Neural cell (in vitro differentiated cells): ENCODE results near the gene TRIO. TPM values are rescaled to one million over a fixed set of nuclear protein-coding genes. Genes with fewer than 3 reads are reported as not detected.

Source experiments
- H2AFZ ChIP-seq: fragments of 200-600, 300-800 bp; sonication (generic), shearing (Covaris generic); 2 replicates; pipeline ENCODE4 v1.6.0; 2014; ENCODE audit warnings: low read depth, mild to moderate bottlenecking, antibody characterized with exemption, low read length, moderate library complexity
- H3F3A ChIP-seq: fragments of 200-600 bp; shearing (Covaris generic); 2 replicates; pipeline ENCODE4 v1.6.1; 2016; ENCODE audit warnings: mild to moderate bottlenecking, moderate library complexity, mixed read lengths, antibody characterized with exemption, low read length; ENCODE audit not compliant: insufficient read depth, poor library complexity, severe bottlenecking
- H3K27ac ChIP-seq: fragments of 200-600, 300-800 bp; sonication (generic), shearing (Covaris generic); 2 replicates; pipeline ENCODE4 v1.5.1; 2014; ENCODE audit warnings: mild to moderate bottlenecking, low read length, moderate library complexity
- H3K27me3 ChIP-seq: fragments of 300-800, 200-600 bp; sonication (generic), shearing (Covaris generic); 2 replicates; pipeline ENCODE4 v1.6.0; 2014; ENCODE audit warnings: mild to moderate bottlenecking, low read depth, low read length, moderate library complexity; ENCODE audit not compliant: insufficient read depth
- H3K36me3 ChIP-seq: fragments of 300-800, 200-600 bp; sonication (generic), shearing (Covaris generic); 2 replicates; pipeline ENCODE4 v1.5.1; 2014; ENCODE audit warnings: mild to moderate bottlenecking, antibody characterized with exemption, low read length, moderate library complexity; ENCODE audit not compliant: insufficient read depth
- H3K4me2 ChIP-seq: fragments of 300-800, 200-600 bp; sonication (generic), shearing (Covaris generic); 2 replicates; pipeline ENCODE4 v1.6.0; 2014; ENCODE audit warnings: mild to moderate bottlenecking, low read length
- H3K4me3 ChIP-seq: fragments of 300-800, 200-600 bp; sonication (generic), shearing (Covaris generic); 2 replicates; pipeline ENCODE4 v1.5.1; 2014; ENCODE audit warnings: mild to moderate bottlenecking, low read length, moderate library complexity
- H3K79me2 ChIP-seq: fragments of 200-600 bp; shearing (Covaris generic); replicated peaks from 2 replicates; pipeline ENCODE4 v1.6.0; 2014; ENCODE audit warnings: mild to moderate bottlenecking, low read length, moderate library complexity; ENCODE audit not compliant: insufficient read depth
- H3K9ac ChIP-seq: fragments of 300-800, 200-600 bp; sonication (generic), shearing (Covaris generic); 2 replicates; pipeline ENCODE4 v1.6.1; 2016; ENCODE audit warnings: mild to moderate bottlenecking, low read length, mixed read lengths
- H3K9me2 ChIP-seq: fragments of 200-600 bp; shearing (Covaris generic); 2 replicates; pipeline ENCODE4 v1.6.1; 2016; ENCODE audit warnings: mild to moderate bottlenecking, low read length, mixed read lengths; ENCODE audit not compliant: insufficient read depth
- H3K9me3 ChIP-seq: fragments of 200-600, 300-800 bp; sonication (generic), shearing (Covaris generic); 2 replicates; pipeline ENCODE4 v1.6.1; 2016; ENCODE audit warnings: mild to moderate bottlenecking, mixed run types, low read length, moderate library complexity, mixed read lengths
- H4K20me1 ChIP-seq: fragments of 200-600 bp; shearing (Covaris generic); 2 replicates; pipeline ENCODE4 v1.6.1; 2016; ENCODE audit warnings: mild to moderate bottlenecking, mixed run types; ENCODE audit not compliant: insufficient read depth
- EP300 ChIP-seq: fragments of 450-650 bp; conservative IDR thresholded peaks from 2 replicates; pipeline ENCODE4 v1.6.1; 2014; ENCODE audit warnings: antibody characterized with exemption, mild to moderate bottlenecking, moderate library complexity; ENCODE audit not compliant: poor library complexity, severe bottlenecking
- EZH2 ChIP-seq: fragments of 200-600, 300-800 bp; shearing (Covaris generic), sonication (generic); IDR thresholded peaks from 2 replicates; pipeline ENCODE4 v1.6.1; 2014; ENCODE audit warnings: antibody characterized with exemption, low read length, borderline replicate concordance, mild to moderate bottlenecking; ENCODE audit not compliant: insufficient read depth, poor library complexity, severe bottlenecking
- MXI1 ChIP-seq: fragments of 450-650 bp; conservative IDR thresholded peaks from 2 replicates; pipeline ENCODE4 v1.6.1; 2014; ENCODE audit warnings: antibody characterized with exemption, mild to moderate bottlenecking; ENCODE audit not compliant: poor library complexity, severe bottlenecking
- POLR2AphosphoS5 ChIP-seq: IDR thresholded peaks from 2 replicates; pipeline ENCODE4 v1.6.1; 2012
- RAD21 ChIP-seq: fragments of 450-650 bp; conservative IDR thresholded peaks from 2 replicates; pipeline ENCODE4 v1.6.1; 2014; ENCODE audit warnings: antibody characterized with exemption, mild to moderate bottlenecking, moderate library complexity
- SMC3 ChIP-seq: fragments of 450-650 bp; conservative IDR thresholded peaks from 2 replicates; pipeline ENCODE4 v1.6.1; 2014; ENCODE audit warnings: antibody characterized with exemption, mild to moderate bottlenecking, moderate library complexity; ENCODE audit not compliant: poor library complexity
- TAF1 ChIP-seq: IDR thresholded peaks from 2 replicates; pipeline ENCODE4 v1.6.1; 2012; ENCODE audit warnings: low read depth
- polyA plus RNA-seq: library from polyadenylated mRNA; depleted of rRNA; stranded (reverse); fragments of >200 nt; gene quantifications from 2 replicates; pipeline ENCODE4 v1.2.3, GENCODE V29; 2014
- TF ChIP-seq, protein P1 (sequence below): fragments of 450-650 bp; IDR thresholded peaks from 2 replicates; pipeline ENCODE4 v1.5.1; 2014; ENCODE audit warnings: antibody characterized with exemption, mild to moderate bottlenecking, moderate library complexity; ENCODE audit not compliant: poor library complexity, severe bottlenecking
- TF ChIP-seq, protein P2 (sequence below): IDR thresholded peaks from 2 replicates; pipeline ENCODE4 v1.6.1; 2012; ENCODE audit warnings: borderline replicate concordance

The TRIO gene
- polyA plus RNA-seq, 1 donor from 2014 or later, result 168 TPM

DNA sequence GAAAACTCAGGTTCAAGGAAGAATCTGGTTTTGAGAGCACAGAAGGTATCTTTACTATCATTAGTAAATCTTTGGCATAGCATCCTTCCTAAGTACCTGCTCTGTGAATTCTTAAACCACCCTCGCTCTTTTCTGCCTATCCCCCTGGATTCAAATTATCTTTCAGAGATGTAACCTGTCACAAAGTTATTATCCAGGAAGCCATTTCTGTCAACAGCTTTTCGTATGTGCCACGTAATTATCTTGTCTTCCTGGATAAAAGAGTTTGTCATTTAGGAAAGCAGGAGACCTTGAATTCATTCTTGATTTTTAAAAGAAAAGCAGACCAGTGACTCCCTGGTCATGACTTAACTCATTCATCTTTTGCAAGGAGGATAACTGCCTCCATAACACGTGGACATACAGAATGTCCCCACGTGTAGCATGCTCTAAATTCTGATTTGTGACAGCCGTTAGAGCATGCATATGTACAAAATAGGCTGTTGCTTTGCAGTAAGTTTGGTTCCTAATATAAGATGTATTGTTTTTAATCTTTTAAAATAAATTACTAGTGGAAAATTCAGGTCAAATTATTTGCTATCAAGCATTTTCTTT lies 189.0 kb downstream of the TRIO start:
- Histone ChIP-seq H2AFZ (no peak overlapping the region), H3K79me2 (no peaks in the 10 kb centered on the region), H3K4me2 (peak overlapping the region; percentile 13), H3K9me2 (no peaks in the 10 kb centered on the region), H4K20me1 (no peaks in the 10 kb centered on the region), H3K9ac (no peak overlapping the region), H3K36me3 (peaks cover 9% of the 10 kb centered on the region), H3K27ac (peak overlapping the region; percentile 51), H3F3A (peaks cover 4% of the 10 kb centered on the region), H3K9me3 (no peaks in the 10 kb centered on the region), H3K4me3 (peak overlapping the region; percentile 32), H3K27me3 (no peaks in the 10 kb centered on the region)
- TF ChIP-seq EZH2 (no peak), POLR2AphosphoS5 (peak; percentile 85), MXI1 (peak; percentile 85), TAF1 (no peak), EP300 (peak; percentile 97), SMC3 (no peak), RAD21 (peak; percentile 14)
- TF ChIP-seq, protein P1, sequence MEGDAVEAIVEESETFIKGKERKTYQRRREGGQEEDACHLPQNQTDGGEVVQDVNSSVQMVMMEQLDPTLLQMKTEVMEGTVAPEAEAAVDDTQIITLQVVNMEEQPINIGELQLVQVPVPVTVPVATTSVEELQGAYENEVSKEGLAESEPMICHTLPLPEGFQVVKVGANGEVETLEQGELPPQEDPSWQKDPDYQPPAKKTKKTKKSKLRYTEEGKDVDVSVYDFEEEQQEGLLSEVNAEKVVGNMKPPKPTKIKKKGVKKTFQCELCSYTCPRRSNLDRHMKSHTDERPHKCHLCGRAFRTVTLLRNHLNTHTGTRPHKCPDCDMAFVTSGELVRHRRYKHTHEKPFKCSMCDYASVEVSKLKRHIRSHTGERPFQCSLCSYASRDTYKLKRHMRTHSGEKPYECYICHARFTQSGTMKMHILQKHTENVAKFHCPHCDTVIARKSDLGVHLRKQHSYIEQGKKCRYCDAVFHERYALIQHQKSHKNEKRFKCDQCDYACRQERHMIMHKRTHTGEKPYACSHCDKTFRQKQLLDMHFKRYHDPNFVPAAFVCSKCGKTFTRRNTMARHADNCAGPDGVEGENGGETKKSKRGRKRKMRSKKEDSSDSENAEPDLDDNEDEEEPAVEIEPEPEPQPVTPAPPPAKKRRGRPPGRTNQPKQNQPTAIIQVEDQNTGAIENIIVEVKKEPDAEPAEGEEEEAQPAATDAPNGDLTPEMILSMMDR, result no peak
- TF ChIP-seq, protein P2, sequence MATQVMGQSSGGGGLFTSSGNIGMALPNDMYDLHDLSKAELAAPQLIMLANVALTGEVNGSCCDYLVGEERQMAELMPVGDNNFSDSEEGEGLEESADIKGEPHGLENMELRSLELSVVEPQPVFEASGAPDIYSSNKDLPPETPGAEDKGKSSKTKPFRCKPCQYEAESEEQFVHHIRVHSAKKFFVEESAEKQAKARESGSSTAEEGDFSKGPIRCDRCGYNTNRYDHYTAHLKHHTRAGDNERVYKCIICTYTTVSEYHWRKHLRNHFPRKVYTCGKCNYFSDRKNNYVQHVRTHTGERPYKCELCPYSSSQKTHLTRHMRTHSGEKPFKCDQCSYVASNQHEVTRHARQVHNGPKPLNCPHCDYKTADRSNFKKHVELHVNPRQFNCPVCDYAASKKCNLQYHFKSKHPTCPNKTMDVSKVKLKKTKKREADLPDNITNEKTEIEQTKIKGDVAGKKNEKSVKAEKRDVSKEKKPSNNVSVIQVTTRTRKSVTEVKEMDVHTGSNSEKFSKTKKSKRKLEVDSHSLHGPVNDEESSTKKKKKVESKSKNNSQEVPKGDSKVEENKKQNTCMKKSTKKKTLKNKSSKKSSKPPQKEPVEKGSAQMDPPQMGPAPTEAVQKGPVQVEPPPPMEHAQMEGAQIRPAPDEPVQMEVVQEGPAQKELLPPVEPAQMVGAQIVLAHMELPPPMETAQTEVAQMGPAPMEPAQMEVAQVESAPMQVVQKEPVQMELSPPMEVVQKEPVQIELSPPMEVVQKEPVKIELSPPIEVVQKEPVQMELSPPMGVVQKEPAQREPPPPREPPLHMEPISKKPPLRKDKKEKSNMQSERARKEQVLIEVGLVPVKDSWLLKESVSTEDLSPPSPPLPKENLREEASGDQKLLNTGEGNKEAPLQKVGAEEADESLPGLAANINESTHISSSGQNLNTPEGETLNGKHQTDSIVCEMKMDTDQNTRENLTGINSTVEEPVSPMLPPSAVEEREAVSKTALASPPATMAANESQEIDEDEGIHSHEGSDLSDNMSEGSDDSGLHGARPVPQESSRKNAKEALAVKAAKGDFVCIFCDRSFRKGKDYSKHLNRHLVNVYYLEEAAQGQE, result peak; percentile 86

DNA sequence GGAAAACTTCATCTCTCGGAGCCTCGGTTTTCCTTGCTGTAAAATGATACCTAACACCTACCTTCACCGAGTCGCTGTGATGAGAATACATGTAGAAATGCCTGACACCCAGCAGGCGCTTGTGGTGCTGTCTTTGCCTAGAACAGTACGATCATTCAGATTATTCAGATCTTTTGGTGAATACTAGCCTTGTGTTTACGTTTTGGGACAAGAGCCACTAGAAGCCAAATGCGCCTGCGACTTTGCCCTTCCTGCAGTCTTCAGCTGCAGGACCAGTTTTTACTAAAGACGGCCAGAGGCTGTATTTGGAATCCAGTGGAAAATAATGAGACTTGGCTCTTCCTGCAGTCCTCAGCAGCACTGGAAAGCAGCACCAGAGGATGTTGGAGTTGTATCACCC lies 189.6 kb downstream of the TRIO start:
- TF ChIP-seq MXI1 (no peak), EP300 (no peak), RAD21 (no peak), POLR2AphosphoS5 (no peak), TAF1 (no peak), EZH2 (no peak), SMC3 (no peak)
- TF ChIP-seq, protein P1, result no peak
- TF ChIP-seq, protein P2, result no peak
- H3K27me3 ChIP-seq, result no peaks in the 10 kb centered on the region
- no peak overlapping the region for H3K27ac ChIP-seq
- no peaks in the 10 kb centered on the region for H3K9me3 ChIP-seq
- H3K4me2 ChIP-seq, result no peak overlapping the region
- H3F3A ChIP-seq, result peaks cover 4% of the 10 kb centered on the region
- peak overlapping the region; percentile 32 for H3K4me3 ChIP-seq
- peaks cover 9% of the 10 kb centered on the region for H3K36me3 ChIP-seq
- no peaks in the 10 kb centered on the region for H3K79me2 ChIP-seq
- no peak overlapping the region for H3K9ac ChIP-seq
- no peaks in the 10 kb centered on the region for H3K9me2 ChIP-seq
- H2AFZ ChIP-seq, result no peak overlapping the region
- no peaks in the 10 kb centered on the region for H4K20me1 ChIP-seq
